Brain pericyte (primary cell): Measurements from ENCODE around the gene APOBEC3A.
"Not testable (repeated sequence)": the region's sequence is repeated elsewhere in the genome, so short reads cannot be mapped to it uniquely, and the experiment has no call there.

Experiments
- DNase-seq: peaks from one replicate; pipeline ENCODE4 v3.0.0-alpha.2; 2012; ENCODE audit warnings: low read depth, low spot score

APOBEC3A gene

DNA sequence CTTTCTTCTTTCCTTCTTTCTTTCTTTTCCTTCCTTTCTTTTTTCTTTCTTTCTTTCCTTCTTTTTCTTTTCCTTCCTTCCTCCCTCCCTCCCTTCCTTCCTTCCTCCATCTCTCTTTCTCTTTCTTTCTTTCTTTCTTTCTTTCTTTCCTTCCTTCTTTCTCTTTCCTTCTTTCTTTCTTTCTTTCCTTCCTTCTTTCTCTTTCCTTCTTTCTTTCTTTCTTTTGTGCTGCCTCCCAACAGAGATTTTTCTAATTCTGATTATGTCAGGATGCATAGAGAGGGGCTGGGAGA lies 1.2 kb downstream of the APOBEC3A start:
- not testable (repeated sequence) for DNase-seq

DNA sequence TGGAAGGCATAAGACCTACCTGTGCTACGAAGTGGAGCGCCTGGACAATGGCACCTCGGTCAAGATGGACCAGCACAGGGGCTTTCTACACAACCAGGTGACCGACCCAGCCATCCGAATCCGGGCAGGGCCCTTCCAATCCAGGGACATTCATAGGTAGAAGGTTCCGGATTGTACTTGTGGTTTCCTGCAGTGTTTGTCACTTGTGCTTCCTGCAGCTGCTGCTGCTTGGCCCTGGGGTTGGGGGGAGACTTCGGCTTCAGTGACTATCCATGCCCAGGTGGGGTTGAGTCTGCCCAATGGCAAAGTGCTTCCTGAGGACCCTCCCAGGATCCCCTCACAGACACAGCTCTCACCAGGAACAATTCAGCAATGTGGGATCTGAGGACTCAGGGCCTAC lies 2.2 kb downstream of the APOBEC3A start:
- no peak for DNase-seq

DNA sequence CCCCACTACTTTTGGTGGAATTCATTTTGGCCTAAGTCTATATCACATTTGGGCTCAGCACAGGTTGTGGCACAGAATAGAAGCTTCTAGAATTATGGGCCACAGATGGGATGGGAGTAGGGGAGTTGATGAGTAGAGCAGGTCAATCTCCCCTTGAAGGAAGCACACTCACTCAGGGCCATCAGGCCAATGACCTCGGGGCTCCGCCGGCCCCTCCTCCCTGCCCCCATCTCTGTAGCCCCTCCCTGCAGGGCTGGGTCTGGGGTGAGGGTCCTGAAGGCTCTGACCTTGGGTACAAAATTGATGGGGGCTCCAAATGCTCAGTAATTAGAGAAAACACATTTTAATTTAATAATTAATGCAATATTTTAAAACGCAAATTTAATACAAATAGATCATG lies 3.3 kb downstream of the APOBEC3A start:
- not testable (repeated sequence) for DNase-seq

DNA sequence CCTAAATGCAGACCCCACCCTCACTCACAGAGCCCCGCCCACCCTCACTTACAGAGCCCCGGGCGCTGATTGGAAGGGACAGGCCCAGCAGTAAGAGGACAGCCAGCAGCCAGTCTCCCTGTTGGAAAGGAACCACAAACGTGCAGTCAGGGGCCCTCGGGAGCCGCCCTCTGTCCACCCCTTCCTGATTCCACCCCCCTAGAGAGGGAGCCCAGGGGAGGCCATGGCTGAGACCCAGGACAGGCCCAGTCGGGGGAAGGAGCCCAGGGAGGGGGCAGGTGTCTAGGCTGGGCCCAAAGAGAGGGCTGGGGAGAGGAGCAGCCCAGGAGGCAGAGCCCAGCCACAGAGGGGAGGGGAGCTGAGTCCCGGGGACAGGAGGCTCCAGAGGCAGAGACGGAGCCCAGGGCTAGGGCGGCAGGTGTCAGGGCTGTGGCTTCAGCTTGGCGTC lies 5.9 kb downstream of the APOBEC3A start:
- DNase-seq, result not testable (repeated sequence)

DNA sequence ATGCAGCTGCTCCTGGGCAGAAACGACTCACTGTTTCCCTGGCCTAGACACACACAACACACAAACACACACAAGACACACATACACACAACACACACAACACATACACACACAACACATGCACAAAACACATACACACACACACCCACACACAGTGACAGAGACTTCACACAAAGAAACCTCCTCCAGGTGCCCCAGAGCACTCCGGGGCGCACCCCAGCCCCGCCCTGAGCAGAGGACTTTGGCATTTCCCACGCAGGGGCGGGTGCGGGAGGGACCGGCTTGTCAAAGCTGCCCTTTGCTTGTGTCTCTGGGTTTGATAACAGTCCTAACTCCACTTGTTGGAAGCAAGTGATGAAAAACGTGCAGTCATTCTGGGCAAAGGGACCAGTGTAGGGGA lies 6.5 kb downstream of the APOBEC3A start:
- DNase-seq, result no peak

DNA sequence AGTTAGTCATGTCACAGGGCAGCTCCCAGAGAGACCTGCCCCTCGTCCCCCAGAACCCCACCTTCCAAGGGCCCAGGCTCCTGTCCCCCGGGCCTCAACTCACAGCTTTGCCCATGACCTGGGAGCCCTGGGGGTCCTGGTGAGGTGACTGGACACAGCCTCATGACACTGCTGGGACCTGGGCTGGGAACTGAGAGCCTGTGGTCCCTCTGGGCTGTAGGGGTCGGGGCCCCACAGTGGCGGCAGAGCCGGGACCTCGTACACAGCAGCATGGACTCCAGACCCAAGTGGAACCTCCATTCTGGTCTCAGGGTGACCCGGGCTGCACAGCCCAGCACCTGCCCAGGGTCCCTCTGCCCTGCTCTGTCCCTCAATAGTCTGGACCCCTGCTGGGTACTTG lies 6.9 kb downstream of the APOBEC3A start:
- no peak for DNase-seq

DNA sequence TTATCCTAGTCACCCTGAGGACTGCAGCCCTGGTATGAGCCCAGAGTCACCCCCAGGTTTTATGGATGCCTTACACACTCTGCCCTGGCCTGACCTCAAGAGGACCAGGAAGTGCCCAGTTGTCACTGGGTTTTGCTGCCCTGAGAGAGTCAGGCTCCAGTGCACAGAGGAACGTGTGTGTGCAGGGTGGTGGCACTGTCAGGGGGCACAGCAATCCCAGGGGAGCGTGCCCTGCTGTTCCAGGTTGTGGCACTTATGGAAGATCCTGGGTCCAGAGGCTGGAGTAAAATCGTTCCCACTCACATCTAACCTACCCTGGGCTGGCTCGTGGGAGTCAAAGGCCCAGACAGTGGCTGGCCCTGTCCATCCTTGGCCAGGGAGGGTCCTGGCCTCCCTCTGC lies 7.6 kb downstream of the APOBEC3A start:
- no peak for DNase-seq

DNA sequence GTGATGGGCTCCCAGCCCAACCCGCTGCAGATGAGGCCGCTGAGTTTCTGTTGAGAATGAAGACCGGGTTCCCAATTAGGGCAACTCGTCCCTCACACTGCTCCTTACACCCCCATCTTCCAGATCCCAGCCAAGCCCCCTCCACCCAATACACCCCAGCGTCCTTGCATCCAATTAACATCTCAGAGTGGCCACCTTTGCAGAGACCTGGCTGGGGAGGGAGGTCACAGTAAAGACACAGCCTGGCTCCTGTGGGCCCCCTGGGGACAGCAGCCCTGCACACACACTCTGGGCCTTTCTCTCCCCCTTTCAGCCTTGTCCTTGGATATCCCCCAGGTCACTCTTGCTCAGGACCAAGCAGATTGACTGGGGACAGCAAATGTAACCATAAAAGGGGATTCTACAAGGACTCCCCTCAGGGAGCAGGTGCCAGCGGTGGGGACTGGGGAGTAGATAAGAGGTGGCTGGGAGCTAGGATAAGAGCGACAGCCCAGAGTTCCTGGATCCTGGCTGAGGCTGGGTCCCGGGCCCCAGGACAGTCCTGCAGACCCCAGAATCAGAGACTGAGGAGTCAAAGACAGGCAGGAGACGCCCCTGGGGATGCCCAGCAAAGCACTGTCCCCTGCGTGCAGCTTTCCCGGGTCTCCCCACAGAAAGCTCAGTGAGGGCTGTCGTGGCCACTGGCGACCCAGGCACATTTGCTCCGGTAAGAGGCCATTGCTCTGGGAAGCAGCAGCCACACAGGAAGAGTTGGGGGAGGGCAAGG lies 8.4 kb downstream of the APOBEC3A start:
- no peak for DNase-seq

DNA sequence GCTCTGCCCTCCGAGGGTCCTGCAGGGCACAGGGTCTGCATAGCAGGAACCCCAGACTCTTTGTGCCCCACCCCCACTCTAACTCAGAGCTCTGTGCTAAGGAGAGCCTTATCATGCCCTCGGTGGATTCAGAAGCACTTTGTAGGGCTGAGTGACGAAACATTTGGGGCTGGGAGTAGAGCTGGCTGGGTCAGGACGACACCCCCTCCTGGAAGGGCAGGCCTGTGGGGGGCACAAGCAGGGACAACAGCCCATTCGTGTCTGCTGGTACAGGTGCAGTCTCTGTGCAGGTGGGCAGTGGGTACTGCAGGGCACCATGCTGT lies 8.9 kb downstream of the APOBEC3A start:
- DNase-seq, result no peak

DNA sequence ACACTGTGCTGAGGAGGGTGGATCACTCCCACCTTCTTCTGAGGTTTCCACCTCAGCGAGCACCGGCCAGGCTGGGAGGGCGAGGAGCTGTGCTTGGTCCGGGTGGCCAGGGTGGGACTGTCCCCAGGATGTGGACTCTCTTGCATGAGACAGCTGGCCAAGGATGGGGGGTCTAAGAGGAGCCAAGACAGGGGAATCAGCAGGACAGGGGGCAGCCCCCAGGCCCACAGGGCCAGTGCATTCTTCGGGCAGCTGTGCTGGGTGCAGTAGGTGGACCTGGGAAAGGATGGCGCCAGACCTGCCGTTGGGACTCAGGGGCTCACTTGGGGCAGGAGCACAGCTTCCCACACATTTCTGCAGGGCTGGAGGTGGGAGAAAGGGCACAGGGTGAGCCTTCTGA lies 9.5 kb downstream of the APOBEC3A start:
- no peak for DNase-seq

DNA sequence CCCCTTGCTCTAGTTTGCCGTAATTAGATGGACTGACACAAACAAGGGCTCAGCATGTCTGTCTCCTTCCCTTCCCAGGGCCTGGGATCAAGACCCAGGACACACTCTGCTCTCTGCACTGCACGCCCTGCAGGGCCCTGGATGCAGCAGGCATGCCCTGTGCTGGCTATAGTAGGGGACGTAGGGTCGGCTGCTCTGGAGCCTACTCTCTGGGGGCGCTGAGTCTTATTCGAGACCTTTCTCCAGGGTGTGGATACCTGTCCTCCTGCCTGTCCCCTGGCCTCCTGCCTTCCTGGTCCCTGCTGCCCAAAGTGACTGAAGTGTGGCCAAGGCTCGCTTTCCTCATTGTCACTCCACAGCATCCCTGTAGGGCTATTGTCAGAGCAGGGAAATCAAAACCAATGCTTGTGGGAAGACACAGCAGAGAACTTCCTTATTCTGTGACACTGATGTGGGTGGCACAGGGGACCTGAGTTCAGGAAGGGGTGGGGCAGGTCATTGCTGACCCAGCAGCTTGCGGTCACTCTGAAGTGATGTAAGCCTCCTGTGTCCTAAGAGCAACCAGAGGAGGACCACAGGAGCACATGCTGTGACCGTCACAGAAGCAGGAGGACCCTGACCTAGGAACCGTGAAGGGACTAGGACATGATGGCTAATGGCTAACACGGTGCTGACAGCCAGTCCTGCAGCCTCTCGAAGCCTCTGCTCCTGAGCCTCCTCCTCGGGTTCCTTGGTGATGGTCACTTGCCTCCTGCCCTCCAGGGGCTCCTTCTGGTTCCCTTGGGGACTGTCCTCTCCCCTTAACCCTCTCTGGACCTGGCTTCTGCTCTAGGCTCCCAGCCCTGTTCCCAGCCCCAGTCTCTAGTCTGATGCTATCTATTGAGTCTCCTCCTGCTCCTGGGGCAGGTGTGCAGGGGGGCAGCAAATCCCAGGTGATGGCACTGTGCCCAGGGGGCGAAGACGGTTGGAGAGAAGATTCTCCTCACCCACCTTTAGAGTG lies 10.3 kb downstream of the APOBEC3A start:
- no peak for DNase-seq

DNA sequence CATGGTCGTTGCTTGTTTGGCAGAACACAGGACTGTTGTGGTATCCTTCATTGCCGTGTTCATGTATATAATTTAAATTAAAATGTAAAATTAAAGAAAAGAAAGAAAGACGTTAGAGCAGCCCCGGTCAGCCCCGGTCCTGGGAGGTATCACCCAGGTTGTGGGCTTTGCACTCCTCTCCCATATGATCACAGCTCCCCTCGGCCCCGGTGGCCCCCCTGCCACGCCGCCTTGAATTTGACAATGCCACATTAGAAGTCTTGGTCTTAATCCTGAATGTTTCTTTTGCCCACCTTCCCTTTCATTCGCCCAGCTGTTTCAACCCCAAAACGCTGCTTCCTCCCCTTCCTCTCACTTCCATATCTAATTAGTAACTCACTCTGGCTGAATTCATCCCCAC lies 11.4 kb downstream of the APOBEC3A start:
- DNase-seq, result no peak

DNA sequence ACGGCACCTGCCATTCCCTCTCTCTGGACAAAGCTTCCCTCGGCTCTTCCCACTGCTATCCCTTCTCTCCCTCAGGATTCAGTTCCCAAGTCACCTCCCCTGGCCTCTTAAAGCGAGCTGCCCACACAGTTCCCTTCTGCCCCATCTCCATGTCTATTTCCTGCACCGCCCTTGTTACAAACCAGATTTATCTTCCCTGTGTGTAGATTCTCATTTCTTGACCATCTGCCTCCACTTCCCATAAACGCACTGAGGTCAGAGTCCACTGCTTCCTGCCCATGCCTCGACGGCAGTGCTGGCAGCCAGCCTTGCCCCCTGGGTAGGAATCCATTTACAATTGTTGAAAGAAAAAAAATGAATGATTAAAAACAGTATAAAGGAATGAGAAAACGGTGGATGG lies 13.1 kb downstream of the APOBEC3A start:
- no peak for DNase-seq

DNA sequence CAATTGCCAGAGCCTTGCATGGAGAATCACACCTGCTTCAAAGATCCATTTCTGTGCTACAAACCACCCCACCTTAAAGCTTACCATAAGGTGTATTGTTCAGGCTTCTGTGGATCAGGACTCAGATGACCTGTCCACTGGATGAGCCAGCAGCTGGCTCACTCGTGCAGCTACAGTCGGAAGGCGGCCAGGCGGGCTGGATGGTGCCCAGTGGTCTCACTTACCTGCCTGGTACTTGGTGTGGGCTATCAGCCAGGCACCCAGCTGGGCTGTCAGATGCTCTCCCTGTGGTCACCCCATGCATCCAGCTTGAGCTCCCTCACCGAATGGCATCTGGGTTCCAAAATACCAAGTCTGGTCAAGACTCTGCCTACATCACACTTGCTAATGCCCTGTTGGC lies 13.8 kb downstream of the APOBEC3A start:
- DNase-seq, result no peak

DNA sequence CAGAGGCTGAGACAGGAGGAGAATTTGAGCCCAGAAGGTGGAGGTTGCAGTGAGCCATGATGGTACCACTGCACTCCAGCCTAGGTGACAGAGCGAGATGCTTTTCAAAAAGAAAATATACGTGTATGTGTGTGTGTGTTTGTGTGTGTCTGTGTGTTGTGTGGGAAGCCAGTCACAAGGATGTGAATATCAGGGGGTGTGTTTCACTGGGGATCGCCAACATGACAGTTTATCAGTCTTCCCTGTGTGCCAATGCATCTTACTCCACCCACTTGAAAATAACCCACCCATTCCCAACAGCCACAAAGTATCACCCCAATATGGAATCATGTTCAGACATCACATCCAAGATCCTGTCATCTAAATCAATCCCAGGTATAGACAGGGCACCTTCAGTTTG lies 14.4 kb downstream of the APOBEC3A start:
- DNase-seq, result no peak

DNA sequence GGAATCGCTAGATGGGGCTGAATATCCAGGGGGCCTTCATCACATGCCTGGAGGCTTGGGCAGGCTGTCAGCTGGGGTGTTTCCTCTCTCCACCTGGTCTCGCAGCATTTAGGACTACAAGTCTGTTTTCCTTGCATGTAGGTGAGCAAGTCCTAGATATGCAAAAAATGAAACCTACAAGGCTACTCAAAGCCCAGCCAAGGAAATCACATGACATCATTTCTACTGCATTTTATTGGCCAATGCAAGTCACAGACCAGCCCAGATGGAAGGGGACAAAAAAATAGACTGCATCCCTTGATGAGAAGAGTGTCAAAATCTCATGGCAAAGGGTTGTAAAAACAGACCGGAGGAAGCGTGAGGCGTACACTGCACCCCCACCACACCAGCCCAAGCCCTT lies 15.1 kb downstream of the APOBEC3A start:
- no peak for DNase-seq

DNA sequence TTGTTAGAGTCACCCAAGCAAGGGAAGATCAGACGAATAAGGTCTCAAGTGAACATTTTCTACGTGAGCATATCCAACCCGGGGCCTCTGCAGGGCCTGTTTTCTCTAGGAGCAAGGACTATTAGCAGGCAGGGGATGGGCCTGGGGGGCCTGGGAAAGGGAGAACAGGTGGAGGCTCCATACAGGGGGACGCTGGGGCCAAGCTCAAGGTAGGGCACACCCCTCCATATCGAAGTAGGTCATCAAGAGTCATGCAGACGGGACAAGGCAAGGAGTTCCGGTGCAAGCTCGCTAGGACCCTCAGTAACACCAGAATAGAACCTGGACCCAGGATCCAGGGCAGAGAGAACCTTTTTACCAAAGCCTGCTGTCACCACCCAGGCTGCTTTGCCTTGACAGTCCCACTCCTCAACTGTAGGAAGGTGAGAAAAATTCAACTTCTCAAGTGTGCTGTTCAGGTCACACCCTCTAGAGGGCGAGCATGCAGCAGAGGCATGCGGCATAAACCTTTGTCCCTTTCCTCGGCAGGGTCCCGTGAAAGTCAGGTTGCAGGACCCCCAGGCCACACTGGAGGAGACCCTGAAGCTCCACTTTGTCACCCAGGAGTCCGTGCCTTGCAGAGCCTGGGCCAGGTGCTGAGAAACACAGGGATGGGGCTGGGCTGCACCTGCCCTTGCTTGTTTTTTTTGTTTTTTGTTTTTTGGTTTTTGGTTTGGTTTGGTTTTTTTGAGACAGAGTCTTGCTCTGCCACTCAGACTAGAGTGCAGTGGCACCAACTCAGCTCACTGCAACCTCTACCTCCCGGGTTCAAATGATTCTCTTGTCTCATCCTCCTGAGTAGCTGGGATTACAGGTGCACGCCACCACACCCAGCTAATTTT lies 16.1 kb downstream of the APOBEC3A start:
- DNase-seq, result no peak

DNA sequence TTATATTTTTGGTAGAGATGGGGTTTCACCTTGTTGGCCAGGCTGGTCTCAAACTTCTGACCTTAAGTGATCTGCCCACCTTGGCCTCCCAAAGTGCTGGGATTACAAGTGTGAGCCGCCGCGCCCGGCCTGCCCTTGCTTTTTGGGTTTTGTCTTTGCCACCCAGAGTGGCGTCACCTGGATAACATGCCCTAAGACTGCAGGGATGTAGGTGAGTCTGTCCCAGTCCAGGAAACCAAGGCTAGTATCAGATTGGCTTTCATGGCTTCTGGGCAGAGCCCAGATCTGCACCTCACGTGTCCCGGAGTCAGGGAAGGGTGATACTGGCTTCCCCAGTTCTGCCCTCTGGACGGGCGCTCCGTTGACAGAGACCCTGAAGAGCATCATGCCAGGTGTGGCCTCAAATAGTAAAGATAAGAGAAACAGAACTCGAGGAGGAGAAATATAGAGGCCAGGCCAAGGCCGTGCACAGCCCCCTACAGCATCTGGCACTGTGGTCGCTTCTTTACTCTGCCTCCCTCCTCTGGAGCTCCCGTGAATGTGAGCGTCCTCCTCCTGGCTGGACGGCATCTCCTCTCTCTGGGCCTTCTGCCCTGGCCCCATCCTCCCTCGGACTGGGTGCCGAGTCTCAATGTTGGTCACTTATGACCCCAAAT lies 16.9 kb downstream of the APOBEC3A start:
- DNase-seq, result no peak

DNA sequence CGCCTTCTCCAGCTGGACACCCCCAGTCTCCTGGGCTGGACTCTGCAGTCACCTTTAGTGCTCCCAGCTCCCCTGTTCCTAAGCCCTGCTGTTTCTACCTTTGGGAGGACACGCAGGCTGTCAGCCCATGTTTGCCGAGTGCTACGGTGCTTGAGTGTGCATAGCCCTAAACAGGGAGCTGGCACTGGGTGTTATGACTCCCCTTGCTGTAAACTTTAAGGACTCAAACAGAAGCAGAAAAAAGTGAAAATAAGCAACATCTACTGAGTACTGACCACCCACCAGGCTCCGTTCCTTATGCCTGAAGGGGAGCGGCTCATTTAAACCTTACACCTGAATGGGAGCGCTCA lies 17.4 kb downstream of the APOBEC3A start:
- no peak for DNase-seq

DNA sequence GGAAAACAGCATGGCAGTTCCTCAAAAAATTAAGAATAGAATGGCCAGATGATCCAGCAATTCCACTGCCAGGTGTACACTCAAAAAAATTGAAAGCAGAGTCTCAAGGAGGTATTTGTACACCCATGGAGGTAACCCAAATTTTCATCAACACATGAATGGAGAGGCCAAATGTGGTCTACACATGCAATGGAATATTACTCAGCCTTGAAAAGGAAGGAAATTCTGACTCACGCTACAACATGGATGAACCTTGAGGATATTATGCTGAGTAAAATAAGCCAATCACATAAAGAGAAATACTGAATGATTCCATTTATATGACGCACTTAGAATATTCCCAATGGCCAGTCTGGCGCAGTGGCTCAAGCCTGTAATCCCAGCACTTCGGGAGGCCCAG lies 19.9 kb downstream of the APOBEC3A start:
- DNase-seq, result not testable (repeated sequence)

DNA sequence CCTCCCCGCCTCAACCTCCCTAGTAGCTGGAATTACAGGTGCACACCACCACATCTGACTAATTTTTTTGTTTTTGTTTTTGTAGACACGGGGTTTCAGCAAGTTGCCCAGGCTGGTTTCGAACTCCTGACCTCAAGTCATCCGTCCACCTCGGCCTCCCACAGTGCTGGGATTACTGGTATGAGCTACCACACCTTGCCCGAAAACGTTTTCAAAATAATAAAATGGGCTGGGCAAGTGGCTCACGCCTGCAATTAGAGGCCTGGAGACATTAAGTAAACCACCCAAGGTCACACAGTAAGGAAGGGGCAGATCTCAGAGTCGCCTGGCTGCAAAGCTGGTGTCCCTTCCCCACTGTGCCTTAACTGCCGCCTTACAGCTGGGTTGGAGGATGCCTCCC lies 23.2 kb downstream of the APOBEC3A start:
- not testable (repeated sequence) for DNase-seq
